Measurements from ENCODE around the gene TSPAN15.

Gene TSPAN15

GRCh38 chr10:69422676-69423075 lies 28.6 kb upstream of the TSPAN15 start:
- no peak for TF ChIP-seq CTCF (conservative IDR thresholded peaks at IDR 0.05; ENCODE audit: low read length)
- no peak overlapping the region for H3K4me3 ChIP-seq (ENCODE audit: low read length)
- DNase-seq (ENCODE audit: low read depth), result no peak

GRCh38 chr10:69425041-69425440 lies 26.2 kb upstream of the TSPAN15 start:
- no peak for DNase-seq (ENCODE audit: low read depth)
- no peak for TF ChIP-seq CTCF (conservative IDR thresholded peaks at IDR 0.05; ENCODE audit: low read length)
- H3K4me3 ChIP-seq (ENCODE audit: low read length), result no peak overlapping the region

- no peak for TF ChIP-seq CTCF (conservative IDR thresholded peaks at IDR 0.05; ENCODE audit: low read length)
- no peak for DNase-seq (ENCODE audit: low read depth)
- no peak overlapping the region for H3K4me3 ChIP-seq (ENCODE audit: low read length)
These were observed 25.6 kb upstream of the TSPAN15 start for GRCh38 chr10:69425511-69426298.

- no peak for TF ChIP-seq CTCF (conservative IDR thresholded peaks at IDR 0.05; ENCODE audit: low read length)
These were observed 24.9 kb upstream of the TSPAN15 start for GRCh38 chr10:69426376-69426727.

GRCh38 chr10:69428165-69428564 lies 23.1 kb upstream of the TSPAN15 start:
- TF ChIP-seq CTCF (conservative IDR thresholded peaks at IDR 0.05; ENCODE audit: low read length), result no peak
- DNase-seq (ENCODE audit: low read depth), result no peak
- no peak overlapping the region for H3K4me3 ChIP-seq (ENCODE audit: low read length)

More at GRCh38 chr10:69426376-69426727, 24.9 kb upstream of the TSPAN15 start:
- DNase-seq (ENCODE audit: low read depth), result no peak
- no peak overlapping the region for H3K4me3 ChIP-seq (ENCODE audit: low read length)

GRCh38 chr10:69434169-69434568 lies 17.1 kb upstream of the TSPAN15 start:
- no peak overlapping the region for H3K4me3 ChIP-seq (ENCODE audit: low read length)
- DNase-seq (ENCODE audit: low read depth), result no peak
- TF ChIP-seq CTCF (conservative IDR thresholded peaks at IDR 0.05; ENCODE audit: low read length), result no peak

- TF ChIP-seq CTCF (conservative IDR thresholded peaks at IDR 0.05; ENCODE audit: low read length), result no peak
- no peak for DNase-seq (ENCODE audit: low read depth)
These were observed 16.3 kb upstream of the TSPAN15 start for GRCh38 chr10:69434926-69435325.

More at GRCh38 chr10:69434926-69435325, 16.3 kb upstream of the TSPAN15 start:
- H3K4me3 ChIP-seq (ENCODE audit: low read length), result no peak overlapping the region
